NCI-H82 treated with DMSO at 0.1 percent for 48 hours (cell line): ENCODE data around the gene SND1.

Source experiments
- DNase-seq: peaks from one replicate; lab custom pipeline; 2025; ENCODE audit not compliant: unreplicated experiment; lab: John Stamatoyannopoulos, UW

SND1 gene

DNA sequence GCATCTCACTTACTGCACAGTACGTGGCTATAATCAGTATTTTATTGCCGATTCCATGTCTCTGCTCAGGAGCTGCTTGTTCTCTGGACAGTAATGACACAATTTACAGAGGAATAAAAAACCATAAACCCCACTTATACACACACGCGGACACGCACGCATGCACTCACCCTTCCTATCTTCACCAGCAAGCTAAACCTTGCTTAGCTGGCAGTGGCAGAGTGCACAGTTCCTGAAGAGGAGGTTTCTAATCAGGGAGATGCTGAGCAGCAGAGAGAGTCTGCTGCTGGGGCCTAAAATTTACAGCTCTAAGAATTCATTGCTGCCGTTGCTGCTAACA is 66.3 kb downstream of the SND1 start:
- DNase-seq: no peak

DNA sequence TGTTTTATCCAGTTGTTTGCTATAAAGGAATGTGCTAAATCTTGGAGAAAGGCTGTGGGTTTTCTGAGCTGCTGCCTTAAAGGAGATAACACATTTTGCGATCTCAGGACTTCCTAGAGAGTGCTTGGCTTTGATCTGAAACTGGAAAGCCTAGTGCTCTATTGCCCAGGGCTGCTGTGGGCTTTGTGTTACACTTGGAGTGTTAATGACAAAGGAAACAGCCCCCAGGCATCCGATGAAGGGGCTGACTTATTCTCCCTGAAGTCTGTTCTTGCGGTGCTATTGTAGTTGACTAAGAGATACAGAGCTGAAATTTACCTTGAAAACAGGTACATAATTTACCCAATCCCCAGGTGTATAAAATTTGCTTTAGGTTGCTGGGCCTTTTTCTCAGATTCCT is 74.5 kb downstream of the SND1 start:
- DNase-seq: no peak

DNA sequence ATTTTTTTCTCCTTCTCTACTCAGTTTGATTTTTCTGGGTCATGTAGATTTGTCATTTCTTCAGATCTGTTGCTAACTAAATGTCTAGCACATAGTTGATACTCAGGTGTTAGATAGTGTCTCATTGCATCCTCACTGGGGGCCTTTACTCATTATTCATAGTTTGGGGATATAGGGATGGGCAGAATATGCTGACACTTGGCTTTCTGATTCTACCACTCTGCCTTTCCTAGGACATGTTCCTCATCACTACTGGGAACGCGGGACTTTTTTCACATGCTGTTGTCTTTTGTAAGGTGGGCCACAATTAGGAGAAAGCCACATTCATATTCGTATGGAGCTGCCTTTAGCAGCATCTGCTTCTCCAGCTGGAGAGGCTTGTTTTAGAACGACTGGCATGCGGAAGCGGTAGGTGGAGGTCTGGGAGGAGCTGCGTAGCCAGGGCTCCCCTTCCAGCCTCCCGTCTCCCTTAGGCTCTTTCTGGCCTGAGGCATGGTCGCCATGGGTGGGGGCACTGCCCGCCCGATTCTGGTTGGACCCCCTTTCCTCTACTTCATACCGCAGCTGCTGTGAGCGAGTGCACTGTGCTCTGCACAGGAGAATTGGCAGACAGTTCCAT is 78.8 kb downstream of the SND1 start:
- no peak for DNase-seq

DNA sequence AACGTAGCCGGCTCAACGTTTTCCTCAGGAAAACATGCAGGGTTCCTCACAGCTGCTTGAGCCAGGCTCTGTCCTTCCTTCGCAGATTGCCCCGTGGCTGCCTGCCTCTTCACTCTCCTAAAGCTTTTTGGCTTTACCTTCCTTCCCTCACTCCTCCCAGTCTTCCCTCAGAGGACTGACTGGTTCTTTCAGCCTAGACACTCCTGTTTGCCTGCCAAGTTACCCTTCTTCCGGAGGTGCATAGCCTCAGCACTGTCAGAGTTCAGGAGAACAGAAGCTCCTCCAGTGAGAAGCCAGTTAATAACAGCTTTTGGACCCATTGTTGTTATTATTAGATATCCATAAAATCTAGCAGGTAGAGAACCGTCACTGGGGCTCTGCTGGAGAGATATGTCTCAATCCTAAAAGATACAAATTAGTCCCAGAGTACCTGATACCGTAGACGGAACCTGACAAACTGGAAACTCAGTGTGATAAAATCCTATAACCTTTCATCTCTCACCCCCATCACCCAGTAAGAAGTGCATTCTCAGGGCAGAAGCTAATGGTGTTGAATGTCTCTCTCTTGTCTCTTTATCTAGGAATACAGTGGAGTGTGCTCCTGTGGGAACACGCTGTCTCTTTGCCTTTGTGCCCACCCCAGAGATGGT is 79.6 kb downstream of the SND1 start:
- no peak for DNase-seq

DNA sequence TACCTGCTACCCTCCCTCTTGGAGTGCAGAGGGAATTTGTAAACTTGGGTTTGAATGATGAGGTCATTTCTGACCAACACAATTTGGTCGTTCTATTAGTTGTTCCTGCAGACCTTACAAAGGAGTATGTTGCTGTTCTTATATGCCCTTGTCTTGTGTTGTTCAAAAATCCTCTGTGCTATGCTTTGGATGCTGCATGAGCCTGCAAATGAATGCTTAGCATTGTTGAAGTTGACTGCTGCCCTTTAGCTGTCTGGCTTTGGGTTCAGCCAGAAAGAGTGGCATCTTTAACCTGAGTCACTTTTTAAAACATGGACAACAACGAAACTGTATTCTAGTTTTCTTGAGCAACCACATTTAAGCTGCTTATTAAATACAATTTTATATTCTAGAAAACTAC is 80.3 kb downstream of the SND1 start:
- no peak for DNase-seq

DNA sequence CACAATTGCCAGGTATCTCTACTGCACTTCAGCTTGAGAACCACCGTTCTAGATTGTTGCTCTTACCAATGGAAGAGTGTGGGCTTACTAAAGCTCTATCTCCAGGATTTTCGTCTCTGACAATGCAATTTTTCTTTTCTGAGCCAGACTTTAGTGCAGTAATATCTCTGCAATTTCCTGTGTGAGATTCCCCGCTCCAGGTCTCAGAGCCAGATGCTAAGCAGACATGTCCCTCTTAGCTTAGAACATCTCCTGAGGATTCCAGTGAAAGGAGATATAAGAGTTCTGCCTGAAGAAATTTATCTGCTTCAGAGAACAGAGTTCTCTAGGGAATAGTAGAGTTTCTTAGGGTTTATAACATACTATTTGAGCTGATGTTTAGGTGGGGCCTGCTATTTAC is 82.0 kb downstream of the SND1 start:
- no peak for DNase-seq

DNA sequence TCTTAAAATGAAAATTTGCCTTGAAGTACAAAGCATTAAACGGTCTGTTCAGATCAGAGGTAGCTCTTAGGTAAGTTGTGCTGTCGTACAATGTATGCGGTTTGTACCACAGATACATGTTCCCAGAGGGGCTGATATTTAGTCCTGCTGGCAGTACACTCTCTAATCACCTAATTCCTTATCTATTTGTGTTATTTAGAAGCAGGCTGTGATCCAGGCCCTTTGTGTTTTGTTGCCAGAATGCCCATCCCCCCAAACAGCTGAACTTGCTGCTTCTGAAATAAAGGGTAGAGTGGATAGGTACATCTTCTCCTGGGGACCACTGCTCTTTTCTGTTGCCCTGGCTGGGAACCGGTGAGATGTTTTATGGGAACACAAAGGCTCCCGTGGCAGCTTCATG is 84.5 kb downstream of the SND1 start:
- no peak for DNase-seq

DNA sequence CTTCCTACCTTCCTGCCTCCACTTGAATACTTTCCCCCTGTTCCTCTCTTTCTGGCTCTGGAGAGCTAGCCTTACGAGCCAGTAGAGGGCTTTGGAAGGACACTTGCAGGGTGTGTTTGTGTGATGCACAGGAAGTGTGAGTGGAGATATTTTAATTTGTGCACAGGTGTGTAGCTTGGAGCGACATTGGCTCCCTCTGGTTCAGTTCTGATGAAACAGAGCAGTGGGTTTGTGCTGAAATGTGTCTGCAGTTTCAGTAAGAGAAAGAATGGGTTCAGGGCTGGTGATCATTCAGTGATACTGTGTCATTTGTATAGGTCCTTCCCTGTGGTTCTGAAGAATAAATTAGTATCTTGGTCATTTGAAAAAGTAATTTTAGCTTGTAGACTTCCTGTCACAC is 86.9 kb downstream of the SND1 start:
- DNase-seq: no peak

DNA sequence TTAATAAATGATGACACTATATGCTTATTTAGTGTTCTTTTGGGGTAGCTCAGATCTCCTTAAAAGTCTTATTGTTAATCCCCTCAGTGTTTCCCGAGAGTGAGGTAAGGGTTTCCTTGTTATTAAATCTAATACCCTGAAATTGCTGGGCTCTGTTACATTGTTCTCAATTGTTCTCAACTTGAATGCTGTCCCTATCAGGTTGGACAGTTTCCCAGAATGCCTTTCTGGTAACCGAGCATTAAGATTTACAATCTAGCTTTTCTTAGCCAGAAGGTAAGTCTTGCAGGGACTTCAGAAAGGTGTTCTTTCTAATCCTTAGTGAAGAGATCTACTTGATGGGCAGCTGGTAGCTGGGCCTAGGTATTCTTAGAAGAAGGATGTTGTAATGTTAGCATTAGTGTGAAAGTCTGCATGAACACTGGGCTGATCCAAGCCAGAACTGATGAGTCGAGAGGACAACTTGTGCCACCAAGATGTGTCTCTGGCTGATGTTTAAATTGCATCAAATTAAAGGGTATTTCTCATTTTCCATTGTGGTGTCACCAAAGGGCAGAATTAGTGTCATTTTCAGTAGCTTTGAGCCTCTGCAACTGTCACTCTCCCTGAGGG is 89.9 kb downstream of the SND1 start:
- DNase-seq: no peak

DNA sequence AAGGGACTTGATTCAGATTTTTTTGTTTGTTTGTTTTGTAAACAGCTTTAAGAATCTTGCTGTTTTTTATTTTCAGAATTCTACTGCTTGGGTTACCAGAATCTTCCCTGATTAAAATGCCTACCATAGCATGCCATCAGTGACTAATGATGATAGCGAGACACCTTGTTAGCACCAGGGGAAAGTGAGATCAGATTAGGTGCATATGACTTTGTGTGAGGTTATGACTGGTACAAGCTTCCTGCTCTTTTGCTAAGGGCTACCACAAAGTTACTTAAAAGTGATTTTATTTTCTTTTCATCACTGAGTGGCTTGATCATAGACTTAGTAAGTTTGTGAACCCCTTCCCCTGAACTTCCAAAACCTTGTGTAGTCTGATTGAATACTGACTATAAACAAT is 93.5 kb downstream of the SND1 start:
- DNase-seq: no peak

DNA sequence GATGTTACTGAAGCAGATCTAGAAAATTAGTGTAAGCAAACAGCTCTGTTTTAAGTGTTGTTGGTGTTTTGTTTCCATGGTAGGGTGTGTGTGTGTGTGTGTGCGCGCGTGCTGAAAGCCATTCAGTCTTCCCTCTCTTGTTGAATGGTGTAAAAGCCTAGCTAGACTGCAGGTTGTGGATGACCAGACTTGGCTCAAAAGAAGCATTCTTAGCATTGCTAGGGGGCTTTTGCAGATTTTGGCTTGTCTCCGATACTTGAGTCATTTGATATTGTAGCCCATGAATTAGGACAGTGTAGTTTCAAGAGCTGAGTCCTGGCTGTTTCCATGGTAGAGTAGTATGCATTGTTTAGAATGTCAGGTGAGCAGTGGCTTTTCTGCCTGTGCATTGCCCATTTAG is 99.1 kb downstream of the SND1 start:
- DNase-seq: no peak

DNA sequence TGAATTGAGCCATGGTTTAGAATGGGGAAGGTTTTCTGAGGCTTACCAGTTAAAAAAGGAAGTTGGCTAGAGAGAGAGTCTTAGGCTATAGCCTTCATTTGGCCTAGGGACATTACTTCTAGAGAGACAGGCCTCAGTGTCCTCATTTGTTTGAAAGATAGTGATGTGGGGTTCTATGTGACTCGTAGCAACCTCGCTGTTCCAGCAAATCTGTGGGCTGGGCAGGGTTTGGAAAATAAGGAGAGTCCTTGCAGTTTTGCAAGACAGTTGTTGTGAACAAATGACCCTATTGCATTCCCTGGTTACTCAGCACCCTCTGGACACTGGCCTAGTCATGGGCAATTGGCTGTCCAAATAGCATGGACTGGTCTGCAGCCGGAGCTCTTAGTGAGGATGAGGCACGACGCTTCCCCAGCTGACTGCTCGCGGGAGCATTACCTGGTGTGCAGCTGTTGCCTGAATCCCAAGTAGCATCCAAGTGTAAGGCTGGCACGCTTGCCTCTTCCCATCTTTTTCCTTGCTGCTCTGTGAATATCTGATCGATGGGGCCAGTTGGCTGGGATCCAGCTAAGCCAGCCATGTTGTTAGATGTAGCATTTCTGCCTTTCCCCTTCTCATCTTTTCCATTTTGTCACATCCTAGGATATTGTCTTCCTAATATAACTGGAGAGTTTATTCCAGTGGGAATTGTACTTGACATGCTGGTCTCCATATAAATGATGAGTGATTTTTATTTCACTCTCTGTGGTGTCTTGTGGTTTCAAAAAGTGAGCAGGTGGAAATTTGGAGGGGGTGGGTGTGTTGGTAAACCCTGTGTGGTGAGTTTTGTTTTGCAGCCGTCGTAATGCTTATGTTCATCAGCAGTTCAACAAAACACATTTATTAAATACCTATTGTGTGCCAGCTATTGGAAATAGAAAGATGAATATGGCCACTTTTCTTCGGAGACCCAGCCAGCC is 99.8 kb downstream of the SND1 start:
- DNase-seq: no peak

DNA sequence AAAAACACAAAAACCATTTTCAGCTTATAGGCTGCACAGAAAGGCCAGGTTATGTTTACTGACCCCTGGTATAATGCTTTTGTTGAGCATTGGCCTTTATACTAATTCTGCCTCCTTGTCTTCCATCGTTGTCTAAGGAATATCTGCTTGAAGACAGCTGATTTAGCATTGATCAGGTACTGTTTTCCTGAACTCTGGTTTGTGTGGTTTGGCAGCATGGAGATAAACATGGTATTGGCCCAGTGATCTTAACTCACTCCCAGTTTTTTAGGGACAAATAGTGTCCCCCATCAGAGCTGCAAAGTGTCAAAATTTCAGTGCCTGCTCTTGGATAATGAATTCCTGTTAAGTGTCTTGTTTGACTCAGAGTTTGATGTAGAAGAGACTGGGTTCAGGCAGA is 100.8 kb downstream of the SND1 start:
- DNase-seq: no peak

DNA sequence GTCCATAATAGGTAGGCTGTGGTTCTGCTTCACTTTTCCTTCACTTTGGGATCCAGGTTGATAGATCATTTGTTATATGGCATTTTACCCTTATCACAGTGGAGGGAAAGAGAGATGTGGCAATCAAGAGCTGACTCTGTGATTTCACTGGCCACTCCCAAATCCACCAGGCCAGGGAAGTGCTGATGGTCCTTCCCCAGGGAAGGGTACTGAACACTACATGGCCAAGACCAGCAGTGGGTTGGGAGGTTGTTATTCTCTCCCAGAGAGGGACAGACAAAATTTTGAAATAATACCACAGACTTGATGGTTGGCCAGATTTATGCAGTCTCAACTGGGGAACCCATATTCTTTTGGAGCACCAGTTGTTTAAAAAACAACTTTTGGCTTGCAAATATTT is 102.5 kb downstream of the SND1 start:
- no peak for DNase-seq

DNA sequence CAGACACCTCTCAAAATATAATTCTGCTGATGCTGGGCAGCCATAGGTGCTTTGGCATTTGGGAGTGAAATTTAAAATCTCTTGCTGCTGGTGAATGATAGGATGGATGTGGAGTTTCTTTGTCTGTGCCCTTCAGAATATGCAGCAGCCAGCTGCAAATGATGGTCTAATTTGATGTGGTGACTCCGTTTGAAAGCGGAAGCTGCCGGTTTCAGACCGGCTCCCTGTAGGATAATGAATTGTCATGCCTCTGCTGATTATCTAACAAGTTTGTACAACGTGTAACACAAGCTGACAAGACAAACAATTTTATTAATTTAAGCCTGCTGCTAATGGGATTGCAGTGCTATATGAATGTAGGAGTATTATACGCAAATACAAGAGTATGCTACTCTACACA is 103.5 kb downstream of the SND1 start:
- no peak for DNase-seq

DNA sequence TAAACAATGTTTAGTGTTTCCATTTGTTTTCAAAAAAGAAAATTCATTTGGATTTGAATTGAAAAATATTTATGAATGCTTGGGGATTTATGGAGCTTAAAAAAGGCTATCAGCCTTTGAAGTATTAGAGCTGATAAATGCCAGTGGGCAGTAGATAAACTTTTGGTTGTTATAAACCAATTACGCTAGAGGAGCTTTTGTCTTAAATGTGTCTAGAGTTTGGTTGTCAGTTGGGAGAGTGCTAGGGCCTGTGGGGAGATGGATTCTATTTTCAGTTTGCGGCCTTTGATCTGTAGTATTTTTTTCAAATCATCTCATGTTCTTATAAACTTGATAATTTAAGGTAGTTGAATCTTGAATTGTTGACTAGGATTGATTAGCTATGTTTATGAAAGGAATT is 104.0 kb downstream of the SND1 start:
- DNase-seq: peak; percentile 61

DNA sequence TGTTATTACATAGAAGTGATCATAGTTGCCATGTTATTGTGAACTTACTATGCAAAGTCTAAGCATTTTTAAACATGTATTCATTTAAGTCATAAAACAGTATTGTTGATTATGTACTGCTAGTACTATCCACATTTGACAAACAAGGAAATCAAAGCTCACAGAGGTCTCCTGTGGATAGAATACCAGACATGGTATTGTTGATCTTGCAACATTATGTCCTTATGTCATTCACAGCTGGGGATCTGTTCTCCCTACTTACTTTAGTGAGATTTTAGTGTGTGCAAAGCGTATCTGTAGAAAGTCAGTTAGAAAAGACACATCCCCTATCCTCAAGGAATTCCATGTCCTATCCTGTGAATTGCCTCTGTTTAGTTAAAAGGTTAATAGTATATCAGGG is 106.1 kb downstream of the SND1 start:
- no peak for DNase-seq

DNA sequence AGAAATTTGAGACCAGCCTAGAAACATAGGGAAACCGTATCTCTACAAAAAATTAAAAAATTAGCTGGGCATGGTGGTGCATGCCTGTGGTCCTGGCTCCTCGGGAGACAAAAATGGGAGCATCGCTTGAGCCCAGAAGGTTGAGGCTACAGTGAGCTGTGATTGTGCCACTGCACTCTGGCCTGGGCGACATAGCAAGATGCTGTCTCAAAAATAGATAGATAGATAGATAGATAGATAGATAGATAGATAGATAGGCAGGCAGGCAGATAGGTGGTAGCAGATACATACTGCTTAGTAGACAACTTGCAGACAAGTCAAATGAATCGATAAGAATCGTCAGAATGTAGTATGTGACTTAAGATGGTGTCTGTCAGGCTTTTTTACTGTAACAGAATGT is 106.9 kb downstream of the SND1 start:
- no peak for DNase-seq

DNA sequence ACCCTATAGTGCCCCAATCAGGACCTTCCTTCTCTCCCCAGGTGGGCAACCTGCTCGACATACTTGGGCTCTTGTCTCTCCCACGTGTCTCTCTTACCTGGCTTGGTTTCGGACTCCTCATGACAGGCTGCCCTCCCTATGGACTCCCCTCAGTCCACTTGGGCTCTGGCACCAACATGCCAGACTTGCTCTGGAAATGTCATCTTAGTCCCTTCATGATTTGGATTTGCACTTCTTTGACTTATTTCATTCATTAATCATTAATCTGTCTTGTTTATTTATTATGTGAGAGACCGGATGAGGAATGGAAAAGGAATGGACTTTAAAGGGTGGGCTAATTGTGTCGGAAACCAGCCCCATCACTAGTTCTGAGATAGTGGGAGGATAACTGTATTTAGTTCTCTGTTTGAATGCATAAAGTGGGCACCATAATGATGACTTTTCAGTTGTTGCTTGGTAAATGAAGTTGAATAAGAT is 108.0 kb downstream of the SND1 start:
- DNase-seq: no peak

DNA sequence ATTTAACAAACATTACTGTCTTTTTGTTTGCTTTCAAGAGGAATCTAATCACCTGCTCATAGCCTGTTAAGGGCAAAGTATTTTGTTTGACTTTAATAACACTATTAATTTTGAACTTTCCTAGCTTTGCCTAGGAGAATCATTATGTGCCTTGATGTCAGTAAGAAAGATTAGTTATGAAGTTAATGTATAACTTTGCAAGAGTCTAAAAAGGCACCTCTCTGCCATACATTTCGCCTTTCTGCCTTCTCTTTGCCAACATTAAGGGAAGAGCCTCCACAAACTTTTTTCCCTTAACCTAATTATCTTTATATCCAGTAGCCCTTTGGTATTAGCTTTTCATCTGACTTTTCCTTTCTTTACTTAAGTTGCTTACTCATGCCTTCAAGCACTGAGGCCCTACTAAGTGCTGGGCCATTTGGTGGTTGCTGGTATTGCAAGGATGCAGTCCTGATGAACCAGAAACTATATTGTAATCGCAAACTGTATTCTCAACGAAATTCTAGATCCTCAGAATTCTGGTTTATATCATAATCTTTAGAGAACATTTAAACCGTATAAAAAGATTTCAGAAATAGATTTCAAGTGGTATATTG is 108.5 kb downstream of the SND1 start:
- no peak for DNase-seq

DNA sequence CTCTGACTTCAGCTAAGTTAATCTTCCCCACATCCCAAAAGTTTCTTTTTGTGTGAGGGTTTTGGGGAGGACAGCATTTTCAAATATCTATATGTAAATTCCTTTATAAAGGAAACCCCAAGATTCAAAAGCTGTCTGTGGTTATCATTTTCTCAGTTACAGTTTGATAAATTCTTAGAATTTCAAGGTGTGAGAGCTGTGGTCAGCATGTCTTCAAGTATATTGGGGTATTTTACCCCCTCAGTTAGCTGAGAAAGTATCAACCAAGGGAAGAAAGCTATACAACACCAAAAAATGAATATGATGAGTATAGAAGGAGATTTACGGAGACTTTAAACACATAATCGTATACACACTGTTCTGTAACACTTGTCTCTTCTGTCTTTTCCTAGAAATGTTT is 109.2 kb downstream of the SND1 start:
- DNase-seq: no peak
